Measurements from ENCODE around the gene PUM1.
"Not testable (repeated sequence)": the region's sequence is repeated elsewhere in the genome, so short reads cannot be mapped to it uniquely, and the experiment has no call there.

The PUM1 gene

GRCh38 chr1:30953685-30954084 lies 111.8 kb downstream of the PUM1 start:
- TF ChIP-seq CTCF (IDR thresholded peaks at IDR 0.05; ENCODE audit: low read length, missing control alignments) = no peak
- no peak for DNase-seq (ENCODE audit: low read depth)
- H3K4me3 ChIP-seq (replicated peaks; ENCODE audit: low read depth, low read length) = no peak overlapping the region

GRCh38 chr1:30952098-30952497 lies 113.4 kb downstream of the PUM1 start:
- no peak for DNase-seq (ENCODE audit: low read depth)
- no peak overlapping the region for H3K4me3 ChIP-seq (replicated peaks; ENCODE audit: low read depth, low read length)
- no peak for TF ChIP-seq CTCF (IDR thresholded peaks at IDR 0.05; ENCODE audit: low read length, missing control alignments)

GRCh38 chr1:30950700-30951099 lies 114.8 kb downstream of the PUM1 start:
- DNase-seq (ENCODE audit: low read depth) = no peak
- no peak for TF ChIP-seq CTCF (IDR thresholded peaks at IDR 0.05; ENCODE audit: low read length, missing control alignments)

GRCh38 chr1:30950053-30950452 lies 115.5 kb downstream of the PUM1 start:
- no peak overlapping the region for H3K4me3 ChIP-seq (replicated peaks; ENCODE audit: low read depth, low read length)
- DNase-seq (ENCODE audit: low read depth) = no peak
- no peak for TF ChIP-seq CTCF (IDR thresholded peaks at IDR 0.05; ENCODE audit: low read length, missing control alignments)

More at GRCh38 chr1:30950700-30951099, 114.8 kb downstream of the PUM1 start:
- no peak overlapping the region for H3K4me3 ChIP-seq (replicated peaks; ENCODE audit: low read depth, low read length)

- not testable (repeated sequence) for H3K4me3 ChIP-seq (replicated peaks; ENCODE audit: low read depth, low read length); DNase-seq (ENCODE audit: low read depth)
These were observed 116.1 kb downstream of the PUM1 start for GRCh38 chr1:30949487-30949838.

GRCh38 chr1:30948813-30949486 lies 116.6 kb downstream of the PUM1 start:
- DNase-seq (ENCODE audit: low read depth); H3K4me3 ChIP-seq (replicated peaks; ENCODE audit: low read depth, low read length): not testable (repeated sequence)

- TF ChIP-seq CTCF (IDR thresholded peaks at IDR 0.05; ENCODE audit: low read length, missing control alignments) = no peak
- no peak for DNase-seq (ENCODE audit: low read depth)
- no peak overlapping the region for H3K4me3 ChIP-seq (replicated peaks; ENCODE audit: low read depth, low read length)
These were observed 117.2 kb downstream of the PUM1 start for GRCh38 chr1:30948278-30948677.

GRCh38 chr1:30947212-30947611 lies 118.3 kb downstream of the PUM1 start:
- DNase-seq (ENCODE audit: low read depth) = no peak
- H3K4me3 ChIP-seq (replicated peaks; ENCODE audit: low read depth, low read length) = no peak overlapping the region
- TF ChIP-seq CTCF (IDR thresholded peaks at IDR 0.05; ENCODE audit: low read length, missing control alignments) = no peak

Data from fibroblast of pulmonary artery (primary cell).